MCF 10A (cell line): ENCODE measurements around the gene DDX18. TPM values are rescaled to one million over a fixed set of nuclear protein-coding genes. Genes with fewer than 3 reads are reported as not detected.
A peak's percentile ranks its signal among the peaks of the same experiment; 100 is the strongest.

Source experiments
- BruUV-seq: library from RNA; stranded (reverse); fragments of 400-500 nt; replicated peaks from 2 replicates; lab custom pipeline; 2021; lab: Mats Ljungman, UMichigan
- CTCF ChIA-PET: fragments of 300-600 bp; sonication (Branson Sonifier 250); formaldehyde crosslinking; extraction: SDS; loops from one replicate; lab custom pipeline; 2021; ENCODE audit warnings: antibody characterized with exemption, inconsistent platforms; lab: Yijun Ruan, JAX
- POLR2A ChIA-PET: fragments of 300-600, 350-650 bp; sonication (Branson Sonifier 250); formaldehyde crosslinking; extraction: SDS; loops from one replicate; lab custom pipeline; 2020; ENCODE audit warnings: antibody characterized with exemption, inconsistent platforms; lab: Yijun Ruan, JAX
- DNase-seq: peaks from one replicate; pipeline ENCODE4 v3.0.0-alpha.2; 2018; ENCODE audit not compliant: unreplicated experiment
- H3K27ac Mint-ChIP-seq: one replicate; pipeline ENCODE4 v1.8.0; 2022; ENCODE audit warnings: mild to moderate bottlenecking, low read depth, mixed read lengths; ENCODE audit not compliant: unreplicated experiment
- H3K27me3 Mint-ChIP-seq: one replicate; pipeline ENCODE4 v1.8.0; 2022; ENCODE audit warnings: mixed read lengths; ENCODE audit not compliant: insufficient read depth, unreplicated experiment
- H3K36me3 Mint-ChIP-seq: one replicate; pipeline ENCODE4 v1.8.0; 2022; ENCODE audit warnings: mild to moderate bottlenecking, moderate library complexity, mixed read lengths; ENCODE audit not compliant: insufficient read depth, unreplicated experiment
- H3K4me1 Mint-ChIP-seq: one replicate; pipeline ENCODE4 v1.8.0; 2022; ENCODE audit warnings: mixed read lengths; ENCODE audit not compliant: insufficient read depth, unreplicated experiment
- H3K4me3 Mint-ChIP-seq: one replicate; pipeline ENCODE4 v1.8.0; 2022; ENCODE audit warnings: mild to moderate bottlenecking, moderate library complexity, mixed read lengths; ENCODE audit not compliant: unreplicated experiment
- H3K9me3 Mint-ChIP-seq: one replicate; pipeline ENCODE4 v1.8.0; 2022; ENCODE audit warnings: mixed read lengths; ENCODE audit not compliant: unreplicated experiment
- CTCF ChIP-seq: fragments of 200-600 bp; IDR thresholded peaks from one replicate; pipeline ENCODE4 v1.8.0; 2022; ENCODE audit warnings: antibody characterized with exemption, mild to moderate bottlenecking; ENCODE audit not compliant: unreplicated experiment
- intact Hi-C: fragments of 100-400 bp; cut with micrococcal nuclease; formaldehyde crosslinking; loops from 2 replicates; pipeline ENCODE4 v1.14.1; 2022
- total RNA-seq: library from RNA; stranded (reverse); gene quantifications from 2 replicates; pipeline ENCODE4 v1.2.3, GENCODE V29; 2022

The DDX18 gene
- total RNA-seq, 1 experiment from 2014 or later = 101 TPM

GRCh38 chr2:117855886-117856285, 41.4 kb downstream of the DDX18 start:
- Mint-ChIP-seq H3K36me3 (no peaks in the 10 kb centered on the region), H3K27ac (no peak overlapping the region), H3K9me3 (no peaks in the 10 kb centered on the region), H3K4me1 (peaks cover 12% of the 10 kb centered on the region), H3K27me3 (peaks cover 1% of the 10 kb centered on the region), H3K4me3 (no peak overlapping the region)
- CTCF ChIA-PET = interaction anchor here (1.1 kb wide), 1 partner anchor 147 kb away, joined by 4 read pairs; no protein-coding TSS in a partner anchor
- POLR2A ChIA-PET = no interaction called here
- BruUV-seq = no TSS peak
- no peak for DNase-seq
- no peak for TF ChIP-seq CTCF
- intact Hi-C loops = no loop called here

GRCh38 chr2:117856415-117857210, 42.1 kb downstream of the DDX18 start:
- no peaks in the 10 kb centered on the region for H3K36me3 Mint-ChIP-seq
- no peak for TF ChIP-seq CTCF
- no TSS peak for BruUV-seq
- no peaks in the 10 kb centered on the region for H3K9me3 Mint-ChIP-seq
- intact Hi-C loops = no loop called here
- POLR2A ChIA-PET = no interaction called here
- no peak overlapping the region for H3K4me3 Mint-ChIP-seq
- peak; percentile 91 for DNase-seq
- no peak overlapping the region for H3K27ac Mint-ChIP-seq
- H3K27me3 Mint-ChIP-seq = no peaks in the 10 kb centered on the region
- CTCF ChIA-PET = interaction anchor here (1.1 kb wide), 1 partner anchor 146 kb away, joined by 4 read pairs; no protein-coding TSS in a partner anchor
- peaks cover 12% of the 10 kb centered on the region for H3K4me1 Mint-ChIP-seq

GRCh38 chr2:117858336-117858735, 43.8 kb downstream of the DDX18 start:
- no peak for TF ChIP-seq CTCF
- Mint-ChIP-seq H3K9me3 (no peaks in the 10 kb centered on the region), H3K27me3 (no peaks in the 10 kb centered on the region), H3K4me1 (peaks cover 12% of the 10 kb centered on the region), H3K36me3 (no peaks in the 10 kb centered on the region), H3K4me3 (no peak overlapping the region), H3K27ac (no peak overlapping the region)
- no TSS peak for BruUV-seq
- intact Hi-C loops = no loop called here
- POLR2A ChIA-PET = no interaction called here
- CTCF ChIA-PET = no interaction called here
- no peak for DNase-seq

GRCh38 chr2:117858892-117859531, 44.5 kb downstream of the DDX18 start:
- H3K27ac Mint-ChIP-seq = no peak overlapping the region
- TF ChIP-seq CTCF = no peak
- no peaks in the 10 kb centered on the region for H3K9me3 Mint-ChIP-seq
- no peaks in the 10 kb centered on the region for H3K36me3 Mint-ChIP-seq
- no TSS peak for BruUV-seq
- intact Hi-C loops = no loop called here
- no peak for DNase-seq
- H3K27me3 Mint-ChIP-seq = no peaks in the 10 kb centered on the region
- CTCF ChIA-PET = no interaction called here
- POLR2A ChIA-PET = no interaction called here
- peaks cover 12% of the 10 kb centered on the region for H3K4me1 Mint-ChIP-seq
- no peak overlapping the region for H3K4me3 Mint-ChIP-seq
